DOHH2 (cell line): ENCODE data around the gene ULBP2.

Source experiments
- EZH2phosphoT487 ChIP-seq: fragments of 200-600 bp; sonication (generic); IDR thresholded peaks from 2 replicates; pipeline ENCODE4 v1.6.1; 2017; ENCODE audit warnings: borderline replicate concordance, mild to moderate bottlenecking, antibody characterized with exemption, low read length, moderate library complexity, mixed read lengths
- TF ChIP-seq, protein P1 (sequence below): fragments of 200-600 bp; sonication (generic); IDR thresholded peaks from one replicate; pipeline ENCODE4 v1.5.1; 2014; ENCODE audit warnings: antibody characterized with exemption, mild to moderate bottlenecking, low read depth, low read length; ENCODE audit not compliant: poor library complexity, severe bottlenecking

DNA sequence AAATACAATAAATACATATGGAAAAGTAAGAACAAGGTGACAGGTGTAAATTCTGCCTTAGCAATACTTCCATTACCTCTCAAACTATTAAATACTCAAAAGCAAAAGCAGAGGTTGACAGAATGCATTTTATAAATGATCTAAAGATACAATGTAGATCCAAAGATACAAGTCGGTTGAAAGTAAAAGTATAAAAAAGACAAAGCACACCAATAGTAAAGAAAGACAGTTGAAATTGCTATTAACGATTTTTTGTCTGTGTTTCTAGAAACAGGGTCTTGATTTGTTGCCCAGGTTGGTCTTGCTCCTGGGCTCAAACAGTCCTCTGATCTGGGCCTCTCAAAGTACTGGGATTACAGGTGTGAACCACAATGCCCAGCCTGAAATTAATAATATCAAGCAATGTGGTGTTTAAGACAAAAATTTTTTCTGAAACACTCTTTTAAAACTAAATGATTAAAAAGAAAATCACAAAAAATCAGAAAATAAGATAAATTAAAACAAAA lies 45.8 kb downstream of the ULBP2 start:
- TF ChIP-seq, protein P1, sequence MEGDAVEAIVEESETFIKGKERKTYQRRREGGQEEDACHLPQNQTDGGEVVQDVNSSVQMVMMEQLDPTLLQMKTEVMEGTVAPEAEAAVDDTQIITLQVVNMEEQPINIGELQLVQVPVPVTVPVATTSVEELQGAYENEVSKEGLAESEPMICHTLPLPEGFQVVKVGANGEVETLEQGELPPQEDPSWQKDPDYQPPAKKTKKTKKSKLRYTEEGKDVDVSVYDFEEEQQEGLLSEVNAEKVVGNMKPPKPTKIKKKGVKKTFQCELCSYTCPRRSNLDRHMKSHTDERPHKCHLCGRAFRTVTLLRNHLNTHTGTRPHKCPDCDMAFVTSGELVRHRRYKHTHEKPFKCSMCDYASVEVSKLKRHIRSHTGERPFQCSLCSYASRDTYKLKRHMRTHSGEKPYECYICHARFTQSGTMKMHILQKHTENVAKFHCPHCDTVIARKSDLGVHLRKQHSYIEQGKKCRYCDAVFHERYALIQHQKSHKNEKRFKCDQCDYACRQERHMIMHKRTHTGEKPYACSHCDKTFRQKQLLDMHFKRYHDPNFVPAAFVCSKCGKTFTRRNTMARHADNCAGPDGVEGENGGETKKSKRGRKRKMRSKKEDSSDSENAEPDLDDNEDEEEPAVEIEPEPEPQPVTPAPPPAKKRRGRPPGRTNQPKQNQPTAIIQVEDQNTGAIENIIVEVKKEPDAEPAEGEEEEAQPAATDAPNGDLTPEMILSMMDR, result no peak
- TF ChIP-seq EZH2phosphoT487, result no peak
